LNCaP clone FGC (cell line): ENCODE data around the gene PRKCE.

ENCODE experiments used
- DNase-seq: peaks from one replicate; pipeline ENCODE4 v3.0.0-alpha.2; 2011; ENCODE audit warnings: low read depth
- H3K4me3 ChIP-seq: 2 replicates; pipeline ENCODE4 v1.5.1; 2011; ENCODE audit warnings: mild to moderate bottlenecking, low read depth, low read length, control low read depth
- CTCF ChIP-seq: IDR thresholded peaks from 2 replicates; pipeline ENCODE4 v1.5.1; 2012; ENCODE audit warnings: mild to moderate bottlenecking; ENCODE audit not compliant: control insufficient read depth, insufficient read depth; ENCODE audit errors: extremely low read depth

Gene PRKCE

GRCh38 chr2:45629971-45630370, 21.5 kb upstream of the PRKCE start:
- no peak for TF ChIP-seq CTCF
- no peak for DNase-seq
- H3K4me3 ChIP-seq = no peak overlapping the region

DNA sequence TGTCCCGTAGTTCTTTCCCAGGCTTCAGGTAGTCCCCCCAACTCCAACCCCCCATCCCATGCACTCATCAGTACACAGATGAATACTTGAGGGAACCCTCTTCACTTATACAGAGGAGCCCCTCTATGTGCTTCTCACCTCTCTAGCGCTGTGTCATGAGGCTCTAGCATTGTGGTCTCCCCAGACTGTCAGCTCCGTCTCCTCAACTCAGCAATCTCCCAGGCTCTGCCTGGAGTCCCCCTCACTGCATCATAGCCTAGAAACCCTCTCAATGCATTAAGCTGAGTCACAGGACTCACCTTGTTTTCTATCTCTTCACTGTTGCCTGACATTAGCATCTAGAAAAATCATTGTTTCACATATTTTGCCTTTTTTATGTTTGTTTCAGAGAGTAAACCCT, 20.2 kb upstream of the PRKCE start:
- no peak overlapping the region for H3K4me3 ChIP-seq

DNA sequence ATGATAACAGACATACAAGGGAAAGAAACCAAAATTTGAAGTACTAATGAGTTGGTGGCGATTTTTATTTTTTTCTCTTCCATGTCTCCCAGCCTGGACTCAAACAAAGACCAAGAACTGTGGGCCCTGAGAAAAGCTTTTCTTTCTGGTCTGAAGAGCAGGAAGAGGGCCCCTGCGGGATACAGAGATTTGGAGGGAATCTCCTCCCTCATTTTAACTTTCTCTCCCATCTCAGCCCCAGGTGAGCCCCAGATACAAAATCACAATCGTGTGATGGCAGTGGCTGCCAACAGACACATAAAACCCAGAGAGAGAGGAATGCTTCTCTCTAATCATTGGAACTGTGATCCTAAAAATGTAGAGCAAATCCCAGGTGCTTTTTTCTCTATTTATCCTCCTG, 19.5 kb upstream of the PRKCE start:
- H3K4me3 ChIP-seq = no peak overlapping the region

More for the DNA sequence above, 20.2 kb upstream of the PRKCE start:
- no peak for TF ChIP-seq CTCF
- DNase-seq = no peak

DNA sequence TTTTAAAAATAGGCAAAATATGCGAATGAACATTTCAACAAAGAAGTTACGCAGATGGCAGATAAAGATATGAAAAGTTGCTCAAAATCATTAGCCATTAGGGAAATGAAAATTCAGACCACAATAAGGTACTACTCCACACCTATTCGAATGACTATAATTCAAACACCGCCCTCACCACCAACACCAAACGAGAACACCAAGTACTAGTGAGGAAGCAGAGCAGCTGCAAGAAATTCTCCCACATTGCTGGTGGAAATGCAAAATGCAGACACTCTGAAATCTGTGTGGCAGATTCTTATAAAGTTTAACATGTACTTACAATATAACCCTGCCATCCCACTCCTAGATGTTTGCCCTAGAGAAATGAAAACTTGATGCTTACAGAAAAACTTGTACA, 17.3 kb upstream of the PRKCE start:
- TF ChIP-seq CTCF = no peak
- DNase-seq = no peak
- no peak overlapping the region for H3K4me3 ChIP-seq

More for the DNA sequence above, 19.5 kb upstream of the PRKCE start:
- no peak for TF ChIP-seq CTCF
- no peak for DNase-seq

DNA sequence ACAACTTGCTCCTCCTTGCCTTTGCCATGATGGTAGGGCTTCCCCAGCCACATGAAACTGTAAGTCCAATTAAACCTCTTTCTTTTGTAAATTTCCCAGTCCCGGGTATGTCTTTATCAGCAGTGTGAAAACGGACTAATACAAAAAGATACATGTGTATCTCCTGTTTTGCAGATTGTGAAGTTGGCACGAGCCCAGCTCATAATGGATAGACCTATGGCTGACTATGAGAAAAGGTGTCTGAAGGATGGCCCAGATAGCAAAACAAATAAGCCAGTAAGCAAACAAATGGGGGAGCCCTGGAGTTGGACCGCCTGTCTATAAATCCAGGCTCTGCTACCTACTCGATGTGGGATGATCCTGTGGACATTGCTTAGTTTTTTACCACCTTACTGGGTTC, 15.5 kb upstream of the PRKCE start:
- no peak for TF ChIP-seq CTCF
- no peak for DNase-seq
- no peak overlapping the region for H3K4me3 ChIP-seq

GRCh38 chr2:45637440-45637839, 14.0 kb upstream of the PRKCE start:
- TF ChIP-seq CTCF = no peak
- H3K4me3 ChIP-seq = no peak overlapping the region
- no peak for DNase-seq

GRCh38 chr2:45640576-45640975, 10.9 kb upstream of the PRKCE start:
- DNase-seq = no peak
- no peak for TF ChIP-seq CTCF
- H3K4me3 ChIP-seq = no peak overlapping the region
